ENCODE data around the gene SNX33. TPM values are rescaled to one million over a fixed set of nuclear protein-coding genes. Genes with fewer than 3 reads are reported as not detected.
"Not testable (repeated sequence)": the region's sequence is repeated elsewhere in the genome, so short reads cannot be mapped to it uniquely, and the experiment has no call there.

SNX33 gene
- total RNA-seq, 1 donor from 2014 or later: 25.6 TPM

GRCh38 chr15:75699961-75700874, 52.5 kb downstream of the SNX33 start:
- not testable (repeated sequence) for H3K4me3 Mint-ChIP-seq (ENCODE audit: unreplicated experiment); H3K27me3 ChIP-seq (ENCODE audit: insufficient read depth, low read length); H3K36me3 Mint-ChIP-seq (ENCODE audit: low read depth, unreplicated experiment); H3K4me3 ChIP-seq (ENCODE audit: insufficient read depth, low read depth, low read length); H2AFZ ChIP-seq (ENCODE audit: low read depth, low read length); H3K9me3 ChIP-seq (ENCODE audit: insufficient read depth, low read depth, low read length); H4K20me1 ChIP-seq (ENCODE audit: insufficient read depth, low read length); H3K9me3 Mint-ChIP-seq (ENCODE audit: unreplicated experiment); H3K36me3 ChIP-seq (ENCODE audit: insufficient read depth, low read length); H3K27ac Mint-ChIP-seq (ENCODE audit: unreplicated experiment); H3K27me3 Mint-ChIP-seq (ENCODE audit: low read depth, unreplicated experiment)
- Histone ChIP-seq H3K27ac (ENCODE audit: low read depth, low read length) (peak overlapping the region; percentile 26), H3K4me1 (ENCODE audit: insufficient read depth, low read length) (peaks cover 56% of the 10 kb centered on the region), H3K9ac (ENCODE audit: low read length) (peak overlapping the region; percentile 31), H3K4me2 (ENCODE audit: low read length) (peak overlapping the region; percentile 53), H3K79me2 (ENCODE audit: insufficient read depth, low read length) (peaks cover 20% of the 10 kb centered on the region)
- peaks cover 28% of the 10 kb centered on the region for H3K4me1 Mint-ChIP-seq (ENCODE audit: low read depth, unreplicated experiment)
- FAIRE-seq (peak; percentile 56), DNase-seq (ENCODE audit: low read depth) (peak; percentile 65)

- FAIRE-seq; H3K27ac Mint-ChIP-seq (ENCODE audit: unreplicated experiment); H3K27me3 ChIP-seq (ENCODE audit: insufficient read depth, low read length); H2AFZ ChIP-seq (ENCODE audit: low read depth, low read length); H3K27ac ChIP-seq (ENCODE audit: low read depth, low read length); H3K9me3 ChIP-seq (ENCODE audit: insufficient read depth, low read depth, low read length); H3K4me3 Mint-ChIP-seq (ENCODE audit: unreplicated experiment); DNase-seq (ENCODE audit: low read depth); H3K36me3 ChIP-seq (ENCODE audit: insufficient read depth, low read length); H3K27me3 Mint-ChIP-seq (ENCODE audit: low read depth, unreplicated experiment); H3K36me3 Mint-ChIP-seq (ENCODE audit: low read depth, unreplicated experiment); H3K4me3 ChIP-seq (ENCODE audit: insufficient read depth, low read depth, low read length); H3K9me3 Mint-ChIP-seq (ENCODE audit: unreplicated experiment): not testable (repeated sequence)
- H3K4me2 ChIP-seq (ENCODE audit: low read length): peak overlapping the region; percentile 53
- H3K9ac ChIP-seq (ENCODE audit: low read length): peak overlapping the region; percentile 31
- peaks cover 18% of the 10 kb centered on the region for H4K20me1 ChIP-seq (ENCODE audit: insufficient read depth, low read length)
- H3K79me2 ChIP-seq (ENCODE audit: insufficient read depth, low read length): peaks cover 31% of the 10 kb centered on the region
- H3K4me1 ChIP-seq (ENCODE audit: insufficient read depth, low read length): peaks cover 44% of the 10 kb centered on the region
- peaks cover 30% of the 10 kb centered on the region for H3K4me1 Mint-ChIP-seq (ENCODE audit: low read depth, unreplicated experiment)
These were observed 53.6 kb downstream of the SNX33 start for GRCh38 chr15:75701071-75702003.

GRCh38 chr15:75702436-75702835, 54.7 kb downstream of the SNX33 start:
- no peak overlapping the region for H3K4me3 Mint-ChIP-seq (ENCODE audit: unreplicated experiment)
- no peak overlapping the region for H3K4me3 ChIP-seq (ENCODE audit: insufficient read depth, low read depth, low read length)
- H2AFZ ChIP-seq (ENCODE audit: low read depth, low read length): no peak overlapping the region
- H3K79me2 ChIP-seq (ENCODE audit: insufficient read depth, low read length): peaks cover 38% of the 10 kb centered on the region
- H3K9ac ChIP-seq (ENCODE audit: low read length): peak overlapping the region; percentile 23
- H3K27ac Mint-ChIP-seq (ENCODE audit: unreplicated experiment): no peak overlapping the region
- H3K27ac ChIP-seq (ENCODE audit: low read depth, low read length): no peak overlapping the region
- H3K36me3 ChIP-seq (ENCODE audit: insufficient read depth, low read length): no peaks in the 10 kb centered on the region
- H4K20me1 ChIP-seq (ENCODE audit: insufficient read depth, low read length): peaks cover 26% of the 10 kb centered on the region
- H3K27me3 Mint-ChIP-seq (ENCODE audit: low read depth, unreplicated experiment): no peaks in the 10 kb centered on the region
- peak overlapping the region; percentile 26 for H3K4me2 ChIP-seq (ENCODE audit: low read length)
- FAIRE-seq: no peak
- peaks cover 2% of the 10 kb centered on the region for H3K36me3 Mint-ChIP-seq (ENCODE audit: low read depth, unreplicated experiment)
- H3K4me1 Mint-ChIP-seq (ENCODE audit: low read depth, unreplicated experiment): peaks cover 29% of the 10 kb centered on the region
- no peak for DNase-seq (ENCODE audit: low read depth)
- no peaks in the 10 kb centered on the region for H3K9me3 ChIP-seq (ENCODE audit: insufficient read depth, low read depth, low read length)
- no peak for TF ChIP-seq EZH2 (IDR thresholded peaks at IDR 0.05; ENCODE audit: insufficient read depth, low read length)
- H3K9me3 Mint-ChIP-seq (ENCODE audit: unreplicated experiment): no peaks in the 10 kb centered on the region
- H3K4me1 ChIP-seq (ENCODE audit: insufficient read depth, low read length): peaks cover 39% of the 10 kb centered on the region
- no peaks in the 10 kb centered on the region for H3K27me3 ChIP-seq (ENCODE audit: insufficient read depth, low read length)

- peak overlapping the region; percentile 58 for H3K27ac ChIP-seq (ENCODE audit: low read depth, low read length)
- not testable (repeated sequence) for H3K27ac Mint-ChIP-seq (ENCODE audit: unreplicated experiment); H3K36me3 ChIP-seq (ENCODE audit: insufficient read depth, low read length); H3K27me3 ChIP-seq (ENCODE audit: insufficient read depth, low read length); H3K9me3 ChIP-seq (ENCODE audit: insufficient read depth, low read depth, low read length); H3K27me3 Mint-ChIP-seq (ENCODE audit: low read depth, unreplicated experiment); H2AFZ ChIP-seq (ENCODE audit: low read depth, low read length); H3K4me3 Mint-ChIP-seq (ENCODE audit: unreplicated experiment); H3K36me3 Mint-ChIP-seq (ENCODE audit: low read depth, unreplicated experiment); DNase-seq (ENCODE audit: low read depth); H3K4me3 ChIP-seq (ENCODE audit: insufficient read depth, low read depth, low read length); H3K9me3 Mint-ChIP-seq (ENCODE audit: unreplicated experiment)
- peaks cover 27% of the 10 kb centered on the region for H3K4me1 Mint-ChIP-seq (ENCODE audit: low read depth, unreplicated experiment)
- H3K4me1 ChIP-seq (ENCODE audit: insufficient read depth, low read length): peaks cover 36% of the 10 kb centered on the region
- FAIRE-seq: peak; percentile 97
- peak overlapping the region; percentile 60 for H3K9ac ChIP-seq (ENCODE audit: low read length)
- peak overlapping the region; percentile 26 for H3K4me2 ChIP-seq (ENCODE audit: low read length)
- peaks cover 43% of the 10 kb centered on the region for H3K79me2 ChIP-seq (ENCODE audit: insufficient read depth, low read length)
- peaks cover 29% of the 10 kb centered on the region for H4K20me1 ChIP-seq (ENCODE audit: insufficient read depth, low read length)
These were observed 55.9 kb downstream of the SNX33 start for GRCh38 chr15:75703440-75704262.

Measured in astrocyte (in vitro differentiated cells and primary cell).